Caco-2 (cell line): Measurements from ENCODE around the gene SUPT3H. TPM values are rescaled to one million over a fixed set of nuclear protein-coding genes. Genes with fewer than 3 reads are reported as not detected.
A peak's percentile ranks its signal among the peaks of the same experiment; 100 is the strongest.

Experiments used
- BruUV-seq: library from RNA; stranded (reverse); fragments of 400-500 nt; replicated peaks from 2 replicates; lab custom pipeline; 2021; lab: Mats Ljungman, UMichigan
- CTCF ChIA-PET: fragments of 300-600 bp; sonication (Branson Sonifier 250); formaldehyde crosslinking; loops from one replicate; lab custom pipeline; 2022; ENCODE audit warnings: antibody characterized with exemption; lab: Charles Lee
- POLR2A ChIA-PET: fragments of 300-600 bp; sonication (Branson Sonifier 250); formaldehyde crosslinking; loops from one replicate; lab custom pipeline; 2022; ENCODE audit warnings: antibody characterized with exemption; lab: Charles Lee
- DNase-seq, 2 experiments: peaks; one replicate each; pipeline versions ENCODE4 v3.0.0 to v3.0.0-alpha.2; 2020 to 2022
- H3K27me3 ChIP-seq: replicated peaks from 2 replicates; pipeline ENCODE4 v1.6.0; 2011; ENCODE audit warnings: low read length; ENCODE audit not compliant: control insufficient read depth, insufficient read depth
- H3K36me3 ChIP-seq: 2 replicates; pipeline ENCODE4 v1.5.1; 2011; ENCODE audit warnings: low read length; ENCODE audit not compliant: control insufficient read depth, insufficient read depth
- H3K4me1 ChIP-seq: fragments of 250-450 bp; sonication (Bioruptor Pico); 2 replicates; pipeline ENCODE4 v1.5.1; 2020; ENCODE audit warnings: mild to moderate bottlenecking
- H3K4me3 ChIP-seq: 2 replicates; pipeline ENCODE4 v1.5.1; 2011; ENCODE audit warnings: low read depth, mild to moderate bottlenecking, control low read depth, low read length
- H3K9me3 ChIP-seq: fragments of 250-450 bp; sonication (Bioruptor Pico); 2 replicates; pipeline ENCODE4 v1.5.1; 2020; ENCODE audit warnings: mild to moderate bottlenecking, moderate library complexity
- H3K27ac Mint-ChIP-seq: one replicate; pipeline ENCODE4 v1.8.0; 2022; ENCODE audit warnings: mixed read lengths; ENCODE audit not compliant: unreplicated experiment
- H3K27me3 Mint-ChIP-seq: one replicate; pipeline ENCODE4 v1.8.0; 2022; ENCODE audit warnings: mixed read lengths; ENCODE audit not compliant: insufficient read depth, unreplicated experiment
- H3K36me3 Mint-ChIP-seq: one replicate; pipeline ENCODE4 v1.8.0; 2022; ENCODE audit warnings: mild to moderate bottlenecking, mixed read lengths; ENCODE audit not compliant: insufficient read depth, unreplicated experiment
- H3K4me1 Mint-ChIP-seq: one replicate; pipeline ENCODE4 v1.8.0; 2022; ENCODE audit warnings: low read depth, mixed read lengths; ENCODE audit not compliant: unreplicated experiment
- H3K4me3 Mint-ChIP-seq: one replicate; pipeline ENCODE4 v1.8.0; 2022; ENCODE audit warnings: mild to moderate bottlenecking, moderate library complexity, mixed read lengths; ENCODE audit not compliant: unreplicated experiment
- H3K9me3 Mint-ChIP-seq: one replicate; pipeline ENCODE4 v1.8.0; 2022; ENCODE audit warnings: mixed read lengths; ENCODE audit not compliant: unreplicated experiment
- CTCF ChIP-seq, 2 experiments: fragments of 200-600 bp in 1 of 2; IDR thresholded peaks; 1 replicate in 1 of 2; 2 replicates in 1 of 2; pipeline versions ENCODE4 v1.5.1 to v1.8.0; 2011 to 2022; ENCODE audit warnings: antibody characterized with exemption in 1 of 2, control low read depth in 1 of 2, inconsistent platforms in 1 of 2, low read depth in 1 of 2, low read length in 1 of 2, mild to moderate bottlenecking in 1 of 2, moderate library complexity in 1 of 2; ENCODE audit not compliant: insufficient read depth in 1 of 2, severe bottlenecking in 1 of 2, unreplicated experiment in 1 of 2
- intact Hi-C: fragments of 100-400 bp; cut with micrococcal nuclease; formaldehyde crosslinking; loops from one replicate; pipeline ENCODE4 v1.10.0; 2022; ENCODE audit not compliant: unreplicated experiment
- total RNA-seq: library from RNA; stranded (reverse); gene quantifications from 2 replicates; pipeline ENCODE4 v1.2.3, GENCODE V29; 2022

The SUPT3H gene
- total RNA-seq, 1 experiment from 2014 or later, result 13.2 TPM

GRCh38 chr6:45423824-45424450 lies 46.2 kb upstream of the SUPT3H start:
- no peaks in the 10 kb centered on the region for H3K36me3 Mint-ChIP-seq
- H3K4me3 Mint-ChIP-seq, result no peak overlapping the region
- Histone ChIP-seq H3K9me3 (no peaks in the 10 kb centered on the region), H3K36me3 (no peaks in the 10 kb centered on the region), H3K27me3 (peaks cover 13% of the 10 kb centered on the region), H3K4me3 (no peak overlapping the region), H3K4me1 (peaks cover 7% of the 10 kb centered on the region; the same call in 1 of the 2 replicates)
- ChIA-PET POLR2A (no interaction called here), CTCF (no interaction called here)
- no peaks in the 10 kb centered on the region for H3K4me1 Mint-ChIP-seq
- BruUV-seq, result no TSS peak
- H3K27me3 Mint-ChIP-seq, result peaks cover 33% of the 10 kb centered on the region
- no peak for TF ChIP-seq CTCF (IDR thresholded peaks at IDR 0.05; ENCODE audit: insufficient read depth in 1 of 2, low read depth in 1 of 2, low read length in 1 of 2, severe bottlenecking in 1 of 2, unreplicated experiment in 1 of 2)
- no peak overlapping the region for H3K27ac Mint-ChIP-seq
- intact Hi-C loops, result loop anchor here (2.0 kb wide), 1 partner anchor 291 kb away; no protein-coding TSS in a partner anchor
- no peak for DNase-seq
- H3K9me3 Mint-ChIP-seq, result no peaks in the 10 kb centered on the region

GRCh38 chr6:45423111-45423823 lies 45.5 kb upstream of the SUPT3H start:
- Mint-ChIP-seq H3K4me1 (no peaks in the 10 kb centered on the region), H3K9me3 (no peaks in the 10 kb centered on the region), H3K27me3 (peaks cover 33% of the 10 kb centered on the region), H3K36me3 (no peaks in the 10 kb centered on the region), H3K27ac (no peak overlapping the region), H3K4me3 (peak overlapping the region; percentile 84)
- TF ChIP-seq CTCF (IDR thresholded peaks at IDR 0.05; ENCODE audit: insufficient read depth in 1 of 2, low read depth in 1 of 2, low read length in 1 of 2, severe bottlenecking in 1 of 2, unreplicated experiment in 1 of 2), result no peak
- Histone ChIP-seq H3K9me3 (no peaks in the 10 kb centered on the region), H3K4me1 (peaks cover 7% of the 10 kb centered on the region; the same call in 1 of the 2 replicates), H3K27me3 (peaks cover 13% of the 10 kb centered on the region), H3K36me3 (no peaks in the 10 kb centered on the region), H3K4me3 (peak overlapping the region; percentile 46)
- intact Hi-C loops, result loop anchor here (2.0 kb wide), 1 partner anchor 292 kb away; no protein-coding TSS in a partner anchor
- CTCF ChIA-PET, result no interaction called here
- no TSS peak for BruUV-seq
- DNase-seq, result no peak
- POLR2A ChIA-PET, result no interaction called here

- intact Hi-C loops, result loop anchor here (2.0 kb wide), 1 partner anchor 292 kb away; no protein-coding TSS in a partner anchor
- Mint-ChIP-seq H3K4me1 (no peaks in the 10 kb centered on the region), H3K4me3 (peak overlapping the region; percentile 84), H3K36me3 (no peaks in the 10 kb centered on the region), H3K27me3 (peaks cover 33% of the 10 kb centered on the region), H3K27ac (no peak overlapping the region), H3K9me3 (no peaks in the 10 kb centered on the region)
- ChIA-PET POLR2A (no interaction called here), CTCF (no interaction called here)
- Histone ChIP-seq H3K27me3 (peaks cover 13% of the 10 kb centered on the region), H3K4me1 (peaks cover 7% of the 10 kb centered on the region; the same call in 1 of the 2 replicates), H3K4me3 (peak overlapping the region; percentile 46), H3K36me3 (no peaks in the 10 kb centered on the region), H3K9me3 (no peaks in the 10 kb centered on the region)
- peak in 1 of 2 experiments; percentile 20 for DNase-seq
- TF ChIP-seq CTCF (IDR thresholded peaks at IDR 0.05; ENCODE audit: insufficient read depth in 1 of 2, low read depth in 1 of 2, low read length in 1 of 2, severe bottlenecking in 1 of 2, unreplicated experiment in 1 of 2), result no peak
- BruUV-seq, result no TSS peak
These were observed 44.9 kb upstream of the SUPT3H start for GRCh38 chr6:45422503-45423110.
